GM23338 (cell line): ENCODE results near the gene SCARF1. TPM values are rescaled to one million over a fixed set of nuclear protein-coding genes. Genes with fewer than 3 reads are reported as not detected.

Experiments used
- CREB1 ChIP-seq: fragments of 250-450 bp; sonication (Bioruptor Pico); IDR thresholded peaks from 2 replicates; pipeline ENCODE4 v1.5.0; 2020; ENCODE audit warnings: low read depth, mild to moderate bottlenecking, moderate library complexity
- ETS1 ChIP-seq: IDR thresholded peaks from 2 replicates; pipeline ENCODE4 v1.6.1; 2016; ENCODE audit warnings: antibody characterized with exemption
- EZH2 ChIP-seq: fragments of 200-600 bp; sonication (generic); IDR thresholded peaks from one replicate; pipeline ENCODE4 v1.8.0; 2017; ENCODE audit warnings: antibody characterized with exemption, mild to moderate bottlenecking, low read depth; ENCODE audit not compliant: unreplicated experiment
- STAT1 ChIP-seq: IDR thresholded peaks from one replicate; pipeline ENCODE4 v1.6.1; 2016; ENCODE audit warnings: antibody characterized with exemption; ENCODE audit not compliant: unreplicated experiment
- ZNF331 ChIP-seq: fragments of 250-450 bp; sonication (Bioruptor Pico); IDR thresholded peaks from 2 replicates; pipeline ENCODE4 v1.5.0; 2020; ENCODE audit warnings: low read depth, mild to moderate bottlenecking, moderate library complexity
- ZNF462 ChIP-seq: fragments of 250-450 bp; sonication (Bioruptor Pico); IDR thresholded peaks from 2 replicates; pipeline ENCODE4 v1.5.0; 2020; ENCODE audit warnings: mild to moderate bottlenecking, moderate library complexity
- polyA plus RNA-seq: library from polyadenylated mRNA; unstranded; fragments of >200 nt; fragmentation: Nextera tagmentation; extraction: Ambion mirVana; gene quantifications from 2 replicates; pipeline ENCODE4 v1.2.1, GENCODE V29; 2016
- total RNA-seq: library from RNA; depleted of rRNA; stranded (reverse); fragments of >200 nt; shearing (Covaris generic); gene quantifications from 2 replicates; pipeline ENCODE4 v1.2.3, GENCODE V29; 2014
- TF ChIP-seq, protein P1 (sequence below): IDR thresholded peaks from one replicate; pipeline ENCODE4 v1.6.1; 2018; ENCODE audit warnings: antibody characterized with exemption; ENCODE audit not compliant: unreplicated experiment

The SCARF1 gene
- total and polyA plus RNA-seq, 2 experiments from 2014 or later, result 0.76 to 1.6 TPM

DNA sequence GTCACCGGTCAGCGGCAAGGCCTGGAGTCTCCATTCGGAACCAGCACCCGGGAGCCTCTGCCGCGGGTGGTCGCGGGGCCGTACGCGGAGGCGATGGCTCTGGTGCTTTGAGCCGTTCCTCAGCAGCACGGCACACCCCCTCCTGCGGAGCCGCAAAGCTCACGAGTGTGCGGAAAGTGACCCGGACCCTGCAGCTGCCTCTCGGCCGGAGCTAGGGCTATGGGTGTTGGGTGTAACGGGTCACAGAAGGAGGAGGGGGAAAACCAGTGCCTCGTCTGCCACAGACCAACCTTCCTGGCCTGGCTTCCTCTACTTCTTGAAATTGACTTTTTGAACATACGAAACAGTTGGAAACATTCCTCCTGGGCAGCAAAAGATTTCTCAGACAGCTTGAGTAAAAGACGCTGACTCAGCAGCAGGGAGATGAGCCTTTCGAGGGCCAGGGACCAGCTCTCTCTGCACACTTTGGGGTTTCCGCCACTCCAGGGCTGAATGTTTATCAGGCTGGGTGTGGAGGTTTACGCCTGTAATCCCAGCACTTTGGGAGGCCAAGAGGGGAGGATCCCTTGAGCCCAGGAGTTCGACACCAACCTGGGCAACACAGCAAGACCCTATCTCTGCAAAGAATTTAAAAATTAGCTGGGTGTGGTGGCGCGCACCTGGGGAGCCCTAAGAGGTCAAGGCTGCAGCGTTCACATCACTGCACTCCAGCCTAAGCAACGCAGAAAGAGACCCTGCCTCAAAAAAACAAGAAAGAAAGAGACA is 56.5 kb downstream of the SCARF1 start (continued):
- no peak for TF ChIP-seq ZNF462 (CRISPR knock-in tag)
- no peak for TF ChIP-seq EZH2
- TF ChIP-seq CREB1 (CRISPR knock-in tag), result no peak
- TF ChIP-seq STAT1, result no peak
- TF ChIP-seq ZNF331 (CRISPR knock-in tag), result no peak
- TF ChIP-seq ETS1, result no peak
- TF ChIP-seq, protein P1, sequence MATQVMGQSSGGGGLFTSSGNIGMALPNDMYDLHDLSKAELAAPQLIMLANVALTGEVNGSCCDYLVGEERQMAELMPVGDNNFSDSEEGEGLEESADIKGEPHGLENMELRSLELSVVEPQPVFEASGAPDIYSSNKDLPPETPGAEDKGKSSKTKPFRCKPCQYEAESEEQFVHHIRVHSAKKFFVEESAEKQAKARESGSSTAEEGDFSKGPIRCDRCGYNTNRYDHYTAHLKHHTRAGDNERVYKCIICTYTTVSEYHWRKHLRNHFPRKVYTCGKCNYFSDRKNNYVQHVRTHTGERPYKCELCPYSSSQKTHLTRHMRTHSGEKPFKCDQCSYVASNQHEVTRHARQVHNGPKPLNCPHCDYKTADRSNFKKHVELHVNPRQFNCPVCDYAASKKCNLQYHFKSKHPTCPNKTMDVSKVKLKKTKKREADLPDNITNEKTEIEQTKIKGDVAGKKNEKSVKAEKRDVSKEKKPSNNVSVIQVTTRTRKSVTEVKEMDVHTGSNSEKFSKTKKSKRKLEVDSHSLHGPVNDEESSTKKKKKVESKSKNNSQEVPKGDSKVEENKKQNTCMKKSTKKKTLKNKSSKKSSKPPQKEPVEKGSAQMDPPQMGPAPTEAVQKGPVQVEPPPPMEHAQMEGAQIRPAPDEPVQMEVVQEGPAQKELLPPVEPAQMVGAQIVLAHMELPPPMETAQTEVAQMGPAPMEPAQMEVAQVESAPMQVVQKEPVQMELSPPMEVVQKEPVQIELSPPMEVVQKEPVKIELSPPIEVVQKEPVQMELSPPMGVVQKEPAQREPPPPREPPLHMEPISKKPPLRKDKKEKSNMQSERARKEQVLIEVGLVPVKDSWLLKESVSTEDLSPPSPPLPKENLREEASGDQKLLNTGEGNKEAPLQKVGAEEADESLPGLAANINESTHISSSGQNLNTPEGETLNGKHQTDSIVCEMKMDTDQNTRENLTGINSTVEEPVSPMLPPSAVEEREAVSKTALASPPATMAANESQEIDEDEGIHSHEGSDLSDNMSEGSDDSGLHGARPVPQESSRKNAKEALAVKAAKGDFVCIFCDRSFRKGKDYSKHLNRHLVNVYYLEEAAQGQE, result no peak
